ENCODE data around the gene VPS41.

DNA sequence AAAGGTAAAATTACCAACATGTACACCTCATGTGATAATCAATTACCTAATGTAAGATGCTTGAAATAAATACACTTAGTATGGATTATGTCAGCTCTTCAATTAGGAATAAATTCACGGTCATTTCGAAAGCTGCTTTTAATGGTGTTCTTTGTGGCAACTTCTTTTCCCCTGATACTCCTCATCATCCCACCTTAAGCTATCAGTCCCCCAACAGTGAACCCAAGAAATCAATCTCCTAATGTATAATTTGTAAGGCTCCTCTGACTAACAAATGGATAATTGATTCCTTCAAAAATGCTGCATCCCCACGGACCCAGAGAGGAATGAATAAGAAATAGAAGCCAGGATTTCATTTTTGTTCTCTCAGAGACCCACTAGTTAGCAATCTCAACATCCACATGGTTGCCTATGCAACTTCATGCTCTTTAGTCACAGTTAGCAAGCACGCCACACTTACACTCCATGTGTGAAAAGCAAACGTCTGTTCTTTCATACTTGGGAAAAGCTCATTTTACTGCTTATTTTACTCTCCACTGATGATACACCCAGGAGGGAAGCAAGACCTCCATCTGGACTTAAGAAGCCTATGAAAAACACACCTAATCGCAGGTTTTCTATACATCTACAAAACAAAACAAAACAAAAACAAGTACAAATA lies 70.1 kb downstream of the VPS41 start:
- TF ChIP-seq, protein P1, sequence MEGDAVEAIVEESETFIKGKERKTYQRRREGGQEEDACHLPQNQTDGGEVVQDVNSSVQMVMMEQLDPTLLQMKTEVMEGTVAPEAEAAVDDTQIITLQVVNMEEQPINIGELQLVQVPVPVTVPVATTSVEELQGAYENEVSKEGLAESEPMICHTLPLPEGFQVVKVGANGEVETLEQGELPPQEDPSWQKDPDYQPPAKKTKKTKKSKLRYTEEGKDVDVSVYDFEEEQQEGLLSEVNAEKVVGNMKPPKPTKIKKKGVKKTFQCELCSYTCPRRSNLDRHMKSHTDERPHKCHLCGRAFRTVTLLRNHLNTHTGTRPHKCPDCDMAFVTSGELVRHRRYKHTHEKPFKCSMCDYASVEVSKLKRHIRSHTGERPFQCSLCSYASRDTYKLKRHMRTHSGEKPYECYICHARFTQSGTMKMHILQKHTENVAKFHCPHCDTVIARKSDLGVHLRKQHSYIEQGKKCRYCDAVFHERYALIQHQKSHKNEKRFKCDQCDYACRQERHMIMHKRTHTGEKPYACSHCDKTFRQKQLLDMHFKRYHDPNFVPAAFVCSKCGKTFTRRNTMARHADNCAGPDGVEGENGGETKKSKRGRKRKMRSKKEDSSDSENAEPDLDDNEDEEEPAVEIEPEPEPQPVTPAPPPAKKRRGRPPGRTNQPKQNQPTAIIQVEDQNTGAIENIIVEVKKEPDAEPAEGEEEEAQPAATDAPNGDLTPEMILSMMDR (IDR thresholded peaks at IDR 0.05; ENCODE audit: low read length) = no peak
- TF ChIP-seq EZH2phosphoT487 (IDR thresholded peaks at IDR 0.05; ENCODE audit: low read length) = no peak

Measured in MM.1S (cell line).